ENCODE results near the gene RAP1GDS1. TPM values are rescaled to one million over a fixed set of nuclear protein-coding genes. Genes with fewer than 3 reads are reported as not detected.
A peak's percentile ranks its signal among the peaks of the same experiment; 100 is the strongest.

The RAP1GDS1 gene
- total and polyA plus RNA-seq, 8 donors = 6.6 to 24.9 (median 20.7) TPM

DNA sequence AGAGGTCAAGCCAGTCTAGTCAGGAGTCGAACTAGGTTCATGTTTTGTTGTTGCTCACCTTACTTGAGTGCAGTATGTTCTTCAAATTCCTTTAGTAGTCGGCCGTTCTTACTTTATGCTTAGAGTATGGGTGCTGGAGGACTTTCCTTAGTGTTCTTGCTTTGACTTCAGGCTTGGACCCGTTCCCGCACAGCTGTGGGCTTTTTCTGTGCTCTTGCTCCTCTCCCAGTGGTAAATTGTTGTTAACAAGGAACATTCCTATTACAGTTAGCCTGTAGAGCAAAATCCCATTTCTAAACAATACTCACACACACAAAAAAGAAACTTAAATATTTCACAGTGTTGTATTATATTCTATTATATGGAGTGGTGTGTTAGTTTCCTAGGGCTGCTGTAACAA lies 113.5 kb downstream of the RAP1GDS1 start:
- no peak for ATAC-seq
- H3K27ac ChIP-seq = no peak overlapping the region
- WGBS, 2 donors = 94 to 98% methylated on average over 5 of the region's 5 CpGs
- no peak overlapping the region for H3K4me3 ChIP-seq
- intact Hi-C loops (cut with DNase I) = no loop called here
- H3K4me1 ChIP-seq = no peaks in the 10 kb centered on the region
- peaks cover 0 to 4% (median 0%) of the 10 kb centered on the region in 3 donors for H3K36me3 ChIP-seq
- H3K27me3 ChIP-seq = no peaks in the 10 kb centered on the region
- TF ChIP-seq, protein P1, sequence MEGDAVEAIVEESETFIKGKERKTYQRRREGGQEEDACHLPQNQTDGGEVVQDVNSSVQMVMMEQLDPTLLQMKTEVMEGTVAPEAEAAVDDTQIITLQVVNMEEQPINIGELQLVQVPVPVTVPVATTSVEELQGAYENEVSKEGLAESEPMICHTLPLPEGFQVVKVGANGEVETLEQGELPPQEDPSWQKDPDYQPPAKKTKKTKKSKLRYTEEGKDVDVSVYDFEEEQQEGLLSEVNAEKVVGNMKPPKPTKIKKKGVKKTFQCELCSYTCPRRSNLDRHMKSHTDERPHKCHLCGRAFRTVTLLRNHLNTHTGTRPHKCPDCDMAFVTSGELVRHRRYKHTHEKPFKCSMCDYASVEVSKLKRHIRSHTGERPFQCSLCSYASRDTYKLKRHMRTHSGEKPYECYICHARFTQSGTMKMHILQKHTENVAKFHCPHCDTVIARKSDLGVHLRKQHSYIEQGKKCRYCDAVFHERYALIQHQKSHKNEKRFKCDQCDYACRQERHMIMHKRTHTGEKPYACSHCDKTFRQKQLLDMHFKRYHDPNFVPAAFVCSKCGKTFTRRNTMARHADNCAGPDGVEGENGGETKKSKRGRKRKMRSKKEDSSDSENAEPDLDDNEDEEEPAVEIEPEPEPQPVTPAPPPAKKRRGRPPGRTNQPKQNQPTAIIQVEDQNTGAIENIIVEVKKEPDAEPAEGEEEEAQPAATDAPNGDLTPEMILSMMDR (IDR thresholded peaks at IDR 0.05) = no peak
- no peak for FAIRE-seq
- no peaks in the 10 kb centered on the region for H3K9me3 ChIP-seq
- no peak for DNase-seq

DNA sequence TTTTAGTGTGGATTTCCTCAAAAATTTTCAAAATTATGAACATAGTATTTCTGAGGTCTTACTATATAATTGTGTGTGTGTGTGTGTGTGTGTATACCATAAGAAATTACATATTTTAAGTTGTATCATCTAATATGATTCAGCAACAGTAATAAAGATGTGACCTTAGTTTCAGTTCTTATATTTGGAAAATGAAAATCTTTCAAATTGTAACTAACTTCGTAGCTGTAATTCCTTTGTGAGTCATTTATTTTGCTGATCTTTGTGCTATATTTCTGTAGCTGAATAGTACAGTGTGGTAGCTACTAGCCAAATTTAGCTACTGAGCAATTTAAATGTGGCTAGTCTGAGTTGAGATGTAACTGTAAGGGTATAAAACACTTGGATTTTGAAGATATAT lies 116.4 kb downstream of the RAP1GDS1 start:
- WGBS, 2 donors = 83 to 92% methylated on average over 1 of the region's 1 CpG
- intact Hi-C loops (cut with DNase I) = no loop called here
- FAIRE-seq = no peak

DNA sequence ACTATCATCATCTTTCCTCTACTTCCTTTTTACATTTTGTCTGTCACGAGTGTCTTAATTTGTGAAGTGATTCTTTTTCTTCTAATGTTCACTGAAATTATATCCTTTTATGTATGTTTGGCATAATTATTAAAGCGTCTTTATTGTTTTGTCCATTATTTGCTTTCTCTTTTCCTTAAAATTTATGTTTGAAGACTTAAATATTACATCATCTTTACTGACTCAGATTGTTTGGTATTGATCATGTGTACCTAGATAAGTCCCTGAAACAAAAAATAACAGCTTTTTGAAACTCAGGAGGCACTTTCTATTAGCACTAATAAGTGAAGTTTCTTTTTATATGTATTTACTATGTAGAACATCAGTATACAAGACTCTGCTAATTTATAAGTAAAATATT lies 120.1 kb downstream of the RAP1GDS1 start:
- TF ChIP-seq, protein P1 (IDR thresholded peaks at IDR 0.05) = no peak
- H3K27ac ChIP-seq = no peak overlapping the region
- no peaks in the 10 kb centered on the region for H3K9me3 ChIP-seq
- no peaks in the 10 kb centered on the region for H3K27me3 ChIP-seq
- H3K36me3 ChIP-seq = no peaks in the 10 kb centered on the region
- no peak for DNase-seq
- H3K4me3 ChIP-seq = no peak overlapping the region
- no peak for ATAC-seq
- FAIRE-seq = peak; percentile 29
- WGBS, 2 donors = 75 to 78% methylated on average over 2 of the region's 2 CpGs
- peaks cover 0 to 18% (median 9%) of the 10 kb centered on the region in 3 donors for H3K4me1 ChIP-seq
- intact Hi-C loops (cut with DNase I) = no loop called here

More for the DNA sequence above, 116.4 kb downstream of the RAP1GDS1 start:
- Histone ChIP-seq H3K4me1 (peaks cover 0 to 18% (median 9%) of the 10 kb centered on the region in 3 donors), H3K27me3 (no peaks in the 10 kb centered on the region), H3K27ac (no peak overlapping the region), H3K4me3 (no peak overlapping the region), H3K9me3 (no peaks in the 10 kb centered on the region), H3K36me3 (peaks cover 0 to 4% (median 0%) of the 10 kb centered on the region in 3 donors)
- TF ChIP-seq, protein P1 (IDR thresholded peaks at IDR 0.05) = no peak
- DNase-seq (no peak), ATAC-seq (no peak)

DNA sequence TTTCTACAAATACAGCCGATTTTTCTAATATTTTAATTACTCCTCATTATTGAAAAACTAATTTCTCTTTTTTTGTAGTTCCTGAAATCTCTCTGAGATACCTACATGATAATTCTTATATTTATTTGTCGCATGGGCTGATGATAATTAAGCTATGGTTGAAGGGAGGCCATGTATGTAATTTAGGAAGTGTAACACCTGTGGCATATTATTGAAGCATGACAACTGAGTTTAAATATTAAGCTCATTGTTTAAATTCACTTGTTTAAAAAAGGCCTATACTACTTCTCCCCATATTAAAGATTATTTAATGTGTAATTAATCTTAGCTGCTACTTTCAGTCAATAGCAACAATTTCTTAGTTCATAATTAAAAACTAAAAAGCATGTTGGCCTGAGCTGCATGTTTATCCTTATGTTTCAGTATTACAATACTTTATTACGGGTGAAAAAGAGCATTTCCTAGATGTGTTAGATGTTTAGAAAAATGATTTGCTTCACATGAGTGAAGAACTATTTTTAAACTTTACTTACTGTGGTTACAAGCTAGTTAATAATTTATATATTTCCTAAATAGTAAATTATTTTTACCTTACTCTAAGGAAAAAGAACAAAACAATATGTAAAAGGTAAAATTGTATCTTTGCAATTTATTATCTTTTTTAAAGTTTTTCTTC lies 122.4 kb downstream of the RAP1GDS1 start:
- H3K27ac ChIP-seq = no peak overlapping the region
- H3K27me3 ChIP-seq = no peaks in the 10 kb centered on the region
- no peaks in the 10 kb centered on the region for H3K9me3 ChIP-seq
- 85 to 88% methylated on average over 3 of the region's 3 CpGs for WGBS, 2 donors
- peaks cover 0 to 18% (median 9%) of the 10 kb centered on the region in 3 donors for H3K4me1 ChIP-seq
- intact Hi-C loops (cut with DNase I) = no loop called here
- FAIRE-seq (peak; percentile 49), DNase-seq (no peak), ATAC-seq (no peak)
- TF ChIP-seq, protein P1 (IDR thresholded peaks at IDR 0.05) = no peak
- no peak overlapping the region for H3K4me3 ChIP-seq
- no peaks in the 10 kb centered on the region for H3K36me3 ChIP-seq

DNA sequence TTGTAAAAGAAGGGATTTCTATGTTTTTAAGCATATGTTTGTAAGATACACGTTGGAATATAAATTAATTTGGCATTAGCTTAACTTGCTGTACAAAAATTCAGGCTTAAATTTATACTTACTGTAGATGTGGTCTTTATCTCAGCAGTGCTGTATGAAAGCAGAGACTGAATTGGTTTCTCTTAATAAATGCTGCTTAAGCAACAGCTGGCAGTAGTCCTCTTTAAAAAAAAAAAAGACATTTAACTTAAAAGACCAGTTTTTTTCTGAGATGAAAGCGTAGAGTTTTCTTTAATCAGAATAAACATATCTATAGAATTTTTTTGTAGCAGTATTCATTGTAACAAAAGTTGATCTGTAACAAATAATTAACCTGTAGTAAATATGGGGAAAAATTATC lies 124.6 kb downstream of the RAP1GDS1 start:
- Histone ChIP-seq H3K27ac (no peak overlapping the region), H3K36me3 (no peaks in the 10 kb centered on the region), H3K9me3 (no peaks in the 10 kb centered on the region), H3K4me1 (peaks cover 0 to 9% (median 7%) of the 10 kb centered on the region in 3 donors), H3K4me3 (no peak overlapping the region), H3K27me3 (no peaks in the 10 kb centered on the region)
- TF ChIP-seq, protein P1 (IDR thresholded peaks at IDR 0.05) = no peak
- intact Hi-C loops (cut with DNase I) = no loop called here
- WGBS, 2 donors = 52 to 57% methylated on average over 2 of the region's 2 CpGs
- ATAC-seq (no peak), FAIRE-seq (no peak), DNase-seq (no peak)

All from pancreas (tissue), 10 donors.